NCI-H82 (cell line): ENCODE measurements around the gene TRANK1.

Experiments used
- DNase-seq: peaks from one replicate; lab custom pipeline; 2025; lab: John Stamatoyannopoulos, UW

TRANK1 gene

DNA sequence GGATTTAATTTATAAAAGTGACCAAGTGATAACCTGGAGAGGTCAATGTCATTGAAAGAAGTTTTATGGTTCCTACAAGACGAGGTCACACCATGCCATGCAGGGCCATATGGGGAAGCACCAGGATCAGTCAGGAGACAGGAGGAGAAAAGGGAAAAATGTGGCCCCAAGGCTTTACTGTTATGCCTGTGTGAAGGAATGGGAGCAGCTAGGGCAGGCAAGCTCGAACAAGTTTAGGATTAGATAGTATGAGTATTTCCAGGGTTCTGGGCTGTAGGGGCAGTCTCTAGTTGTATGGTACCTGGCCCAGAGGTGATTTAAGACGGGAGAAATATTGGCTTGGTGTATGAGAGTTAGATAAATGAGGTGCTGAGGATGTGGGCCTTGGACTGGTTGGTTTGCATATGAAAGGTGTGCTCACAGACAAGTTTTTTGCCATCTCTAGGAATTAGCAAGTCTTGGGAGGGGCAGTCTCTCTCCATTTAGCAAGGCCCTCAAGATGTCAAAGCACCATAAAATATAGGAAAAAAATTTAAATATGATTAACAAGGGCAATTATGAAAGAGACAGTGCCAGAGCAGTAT is 144.2 kb downstream of the TRANK1 start:
- DNase-seq: no peak

GRCh38 chr3:36796881-36797280 is 148.0 kb downstream of the TRANK1 start:
- no peak for DNase-seq

GRCh38 chr3:36796161-36796560 is 148.7 kb downstream of the TRANK1 start:
- DNase-seq: no peak

DNA sequence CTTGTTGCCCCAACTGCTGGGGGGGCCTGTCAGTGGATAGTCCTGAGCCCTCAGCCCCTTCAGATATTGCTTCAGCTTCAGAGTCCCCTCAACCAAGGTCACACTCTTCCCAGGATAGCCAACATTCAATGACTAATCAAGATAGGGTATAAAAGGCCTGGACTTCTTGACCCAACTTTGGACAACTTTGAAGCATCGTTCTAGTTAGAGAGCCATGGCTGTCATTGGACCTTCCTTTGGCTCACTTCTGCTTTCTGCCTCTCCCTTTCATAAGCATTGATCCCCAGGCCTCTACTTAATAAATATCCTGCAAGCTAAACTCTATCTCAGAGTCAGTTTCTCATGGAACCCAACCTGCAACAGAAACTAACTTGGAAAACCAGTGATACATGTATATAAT is 149.2 kb downstream of the TRANK1 start:
- no peak for DNase-seq

GRCh38 chr3:36792342-36792741 is 152.5 kb downstream of the TRANK1 start:
- peak; percentile 73 for DNase-seq

GRCh38 chr3:36790765-36791164 is 154.1 kb downstream of the TRANK1 start:
- peak; percentile 3 for DNase-seq

GRCh38 chr3:36786921-36787890 is 157.6 kb downstream of the TRANK1 start:
- DNase-seq: no peak

GRCh38 chr3:36784138-36784635 is 160.7 kb downstream of the TRANK1 start:
- DNase-seq: no peak

DNA sequence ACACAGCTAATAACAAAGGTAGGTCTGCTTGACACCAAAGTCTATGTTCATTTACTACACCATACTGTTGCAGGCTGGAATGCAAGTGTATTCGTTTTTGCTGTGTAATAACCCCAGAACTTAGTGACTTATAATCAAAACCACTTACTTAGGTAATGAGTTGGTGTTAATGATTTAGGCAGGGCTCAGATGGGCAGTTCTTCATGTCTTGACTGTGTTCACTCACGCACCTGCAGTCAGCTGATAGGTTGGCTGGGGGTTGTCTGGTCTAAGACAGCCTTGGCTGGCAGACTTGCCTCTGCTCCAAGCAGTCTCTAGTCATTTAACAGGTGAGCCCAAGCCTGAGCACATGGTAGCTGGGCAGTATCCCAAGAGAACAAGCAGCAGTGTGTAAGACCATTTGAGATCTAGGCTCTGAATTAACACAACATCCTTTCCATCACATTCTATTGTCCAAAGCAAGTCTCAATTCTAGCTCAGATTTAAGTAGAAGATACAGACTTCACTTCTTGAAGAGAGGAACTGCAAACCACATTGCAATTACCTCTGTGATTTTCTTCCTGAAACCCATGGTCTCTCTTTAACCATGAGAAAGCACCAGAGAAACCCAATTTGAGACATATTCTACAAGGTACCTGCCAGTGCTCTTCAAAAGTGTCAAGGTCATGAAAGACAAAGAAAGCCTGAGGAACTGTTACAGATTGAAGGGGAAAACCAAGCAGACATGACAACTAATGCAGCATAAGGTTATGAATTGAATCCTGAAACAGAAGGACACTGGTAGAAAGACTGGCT is 167.2 kb downstream of the TRANK1 start:
- no peak for DNase-seq
